K562 (cell line): ENCODE data around the gene SLC18B1. TPM values are rescaled to one million over a fixed set of nuclear protein-coding genes. Genes with fewer than 3 reads are reported as not detected.

Source experiments
- ATAC-seq: fragments of 200-7000 bp; cut with Tn5 transposase; 3 replicates; pipeline ENCODE4 v1.9.1; 2020; ENCODE audit warnings: moderate library complexity
- BruUV-seq: library from RNA; stranded (reverse); fragments of 400-500 nt; replicated peaks from 2 replicates; lab custom pipeline; 2021; lab: Mats Ljungman, UMichigan
- CTCF ChIA-PET: fragments of 300-600 bp; formaldehyde crosslinking; extraction: SDS; loops from one replicate; lab custom pipeline; 2021; ENCODE audit warnings: low intra/inter-chr PET ratio; lab: Yijun Ruan, JAX
- POLR2A ChIA-PET: fragments of 300-600, 350-650 bp; sonication (Branson Sonifier 250); formaldehyde crosslinking; extraction: SDS; loops from one replicate; lab custom pipeline; 2021; ENCODE audit warnings: antibody characterized with exemption, inconsistent platforms; lab: Yijun Ruan, JAX
- DNase-seq, 4 experiments: peaks; one replicate each; pipeline versions ENCODE4 v3.0.0 to v3.0.0-alpha.2; 2011 to 2018; ENCODE audit warnings: low spot score in 3 of 4, mixed read lengths in 3 of 4; ENCODE audit errors: extremely low read depth in 1 of 4
- FAIRE-seq: peaks from 2 replicates; lab custom pipeline; 2011; peaks lifted over from hg19 to GRCh38; lab: Jason Lieb, UNC
- H2AFZ ChIP-seq: 2 replicates; pipeline ENCODE4 v1.6.0; 2011; ENCODE audit warnings: low read depth, low read length, control low read depth, inconsistent platforms
- H3K27ac ChIP-seq: fragments of 200-600 bp; 3 replicates; pipeline ENCODE4 v1.8.0; 2011; ENCODE audit warnings: low read depth, mild to moderate bottlenecking, control low read depth, inconsistent platforms, low read length, moderate library complexity, mixed read lengths; ENCODE audit errors: extremely low read depth
- H3K27me3 ChIP-seq, 2 experiments: fragments of 300-600 bp in 1 of 2; 2 replicates in 1 of 2; 3 replicates in 1 of 2; pipeline versions ENCODE4 v1.6.0 to v1.8.0; 2011; ENCODE audit warnings: inconsistent platforms in 2 of 2, low read length in 2 of 2, mild to moderate bottlenecking in 1 of 2, mixed read lengths in 1 of 2, moderate library complexity in 1 of 2; ENCODE audit not compliant: control insufficient read depth in 2 of 2, insufficient read depth in 2 of 2
- H3K36me3 ChIP-seq: fragments of 300-600 bp; 3 replicates; pipeline ENCODE4 v1.8.0; 2011; ENCODE audit warnings: mild to moderate bottlenecking, low read length, inconsistent platforms; ENCODE audit not compliant: control insufficient read depth, insufficient read depth
- H3K4me1 ChIP-seq, 2 experiments: fragments of 200-600 bp in 1 of 2; replicated peaks in 1 of 2; 2 replicates in 1 of 2; 3 replicates in 1 of 2; pipeline versions ENCODE4 v1.5.1 to v1.8.0; 2011; ENCODE audit warnings: inconsistent platforms in 2 of 2, low read length in 2 of 2, mild to moderate bottlenecking in 1 of 2, mixed read lengths in 1 of 2, moderate library complexity in 1 of 2; ENCODE audit not compliant: control insufficient read depth in 2 of 2, insufficient read depth in 2 of 2
- H3K4me2 ChIP-seq: 2 replicates; pipeline ENCODE4 v1.6.1; 2011; ENCODE audit warnings: low read length, control low read depth, inconsistent platforms, mixed read lengths; ENCODE audit not compliant: insufficient read depth
- H3K4me3 ChIP-seq: fragments of 200-600 bp; sonication (generic), shearing (Covaris generic); 2 replicates; pipeline ENCODE4 v1.5.1; 2016; ENCODE audit warnings: control low read depth, inconsistent platforms
- H3K79me2 ChIP-seq: fragments of 200-600 bp; 3 replicates; pipeline ENCODE4 v1.8.0; 2011; ENCODE audit warnings: low read length, inconsistent platforms; ENCODE audit not compliant: control insufficient read depth, insufficient read depth
- H3K9ac ChIP-seq, 2 experiments: 2 replicates each; pipeline versions ENCODE4 v1.6.0 to v1.6.1; 2011; ENCODE audit warnings: low read depth in 2 of 2, low read length in 2 of 2, control low read depth in 1 of 2, inconsistent platforms in 1 of 2, mild to moderate bottlenecking in 1 of 2, mixed read lengths in 1 of 2; ENCODE audit not compliant: insufficient read depth in 1 of 2
- H3K9me1 ChIP-seq: one replicate; pipeline ENCODE4 v1.6.0; 2011; ENCODE audit warnings: inconsistent platforms, mild to moderate bottlenecking, low read length, moderate library complexity; ENCODE audit not compliant: control insufficient read depth, insufficient read depth
- H3K9me3 ChIP-seq: replicated peaks from 2 replicates; pipeline ENCODE4 v1.5.1; 2011; ENCODE audit warnings: low read depth, low read length, inconsistent platforms; ENCODE audit not compliant: control insufficient read depth, insufficient read depth
- H4K20me1 ChIP-seq: replicated peaks from 2 replicates; pipeline ENCODE4 v1.6.1; 2011; ENCODE audit warnings: low read length, inconsistent platforms, mixed read lengths; ENCODE audit not compliant: control insufficient read depth, insufficient read depth
- BRCA1 ChIP-seq, 2 experiments: fragments of 450-650 bp in 1 of 2; sonication (generic) in 1 of 2; formaldehyde crosslinking in 1 of 2; IDR thresholded peaks; 2 replicates each; pipeline versions ENCODE4 v1.5.0 to v1.6.1; 2017 to 2020; ENCODE audit warnings: mild to moderate bottlenecking in 1 of 2, missing genetic modification reagents in 1 of 2
- FOXJ2 ChIP-seq: fragments of 200-800 bp; sonication (Bioruptor generic); IDR thresholded peaks from 2 replicates; pipeline ENCODE4 v1.6.1; 2016; ENCODE audit warnings: missing genetic modification characterization, missing compliant biosample characterization
- PHB2 ChIP-seq: fragments of 450-650 bp; IDR thresholded peaks from 2 replicates; pipeline ENCODE4 v1.6.1; 2017; ENCODE audit warnings: low read depth
- POLR2A ChIP-seq: fragments of 450-650 bp; conservative IDR thresholded peaks from 2 replicates; pipeline ENCODE4 v1.6.1; 2016
- SETDB1 ChIP-seq: IDR thresholded peaks from one replicate; pipeline ENCODE4 v1.6.1; 2012; ENCODE audit warnings: low read length, control low read depth, inconsistent platforms
- SRSF3 ChIP-seq: fragments of 200-400 bp; formaldehyde crosslinking; IDR thresholded peaks from 2 replicates; pipeline ENCODE4 v1.6.1; 2016; ENCODE audit warnings: mild to moderate bottlenecking, low read length, moderate library complexity; ENCODE audit not compliant: insufficient read depth
- ZBED1 ChIP-seq: IDR thresholded peaks from 2 replicates; pipeline ENCODE4 v1.6.1; 2014
- ZBTB5 ChIP-seq: fragments of 450-650 bp; IDR thresholded peaks from 2 replicates; pipeline ENCODE4 v1.6.1; 2017; ENCODE audit warnings: antibody characterized with exemption
- ZNF584 ChIP-seq: fragments of 200-800 bp; sonication (Bioruptor generic); IDR thresholded peaks from 2 replicates; pipeline ENCODE4 v1.6.1; 2016; ENCODE audit warnings: low read depth, mild to moderate bottlenecking, missing genetic modification characterization, missing compliant biosample characterization
- WGBS: fragments of 100-300 bp; shearing (Covaris generic); methylation state at CpG from one replicate; pipeline ENCODE4 v1.1.6; 2016; ENCODE audit warnings: low coverage, mixed read lengths; ENCODE audit not compliant: insufficient coverage; ENCODE audit errors: missing lambda C conversion rate; 5-methylcytosine and 5-hydroxymethylcytosine counted together
- in situ Hi-C: fragments of 300-500 bp; cut with MboI; formaldehyde crosslinking; loops from 4 replicates; pipeline ENCODE4 v1.15.0; 2018; ENCODE audit warnings: inconsistent platforms, mixed read lengths
- intact Hi-C: fragments of 100-400 bp; cut with micrococcal nuclease; formaldehyde crosslinking; loops from 2 replicates; pipeline ENCODE4 v1.14.2; 2022
- polyA plus RNA-seq, 8 experiments: library from polyadenylated mRNA; depleted of rRNA in 4 of 8; stranded (reverse) in 5 of 8; unstranded in 3 of 8; fragments of >200 nt; fragmentation: Nextera tagmentation in 2 of 8; fragmentation: Illumina TruSeq in 1 of 8; extraction: Ambion mirVana in 2 of 8; extraction: Trizol in 1 of 8; gene quantifications; 2 replicates each; pipeline versions ENCODE4 v1.2.1 to v1.2.3, GENCODE V29; 2011 to 2014; ENCODE audit warnings: inconsistent platforms in 1 of 8, missing spikeins in 1 of 8
- total RNA-seq, 7 experiments: library from RNA; depleted of rRNA in 6 of 7; stranded (reverse); fragments of >200 nt in 6 of 7; fragmentation: Illumina TruSeq in 2 of 7; extraction: Trizol in 2 of 7; gene quantifications; 2 replicates each; pipeline versions ENCODE4 v1.2.1 to v1.2.3, GENCODE V29; 2011 to 2021; ENCODE audit warnings: low replicate concordance in 1 of 7

Gene SLC18B1
- total and polyA plus RNA-seq, 9 of the 15 experiments (the other 6 are each of a cell fraction or from before 2014, with no cell fraction given), result 10.4 to 49.1 (median 32.0) TPM

- TF ChIP-seq FOXJ2 (no peak), SRSF3 (no peak), PHB2 (no peak), ZBTB5 (no peak), BRCA1 (IDR thresholded peaks at IDR 0.05) (no peak), BRCA1 (CRISPR knock-in tag; IDR thresholded peaks at IDR 0.05) (no peak), ZBED1 (no peak), SETDB1 (no peak), POLR2A (no peak), ZNF584 (CRISPR knock-in tag) (no peak)
- Histone ChIP-seq H3K4me2 (no peak overlapping the region), H2AFZ (no peak overlapping the region), H3K9me1 (no peaks in the 10 kb centered on the region), H3K79me2 (no peaks in the 10 kb centered on the region; the same call in 2 of the 3 replicates), H3K4me1 (peaks cover 0 to 6% of the 10 kb centered on the region in 2 experiments; a peak in 3 of 5 replicates), H4K20me1 (no peaks in the 10 kb centered on the region), H3K27me3 (no peaks in the 10 kb centered on the region), H3K4me3 (no peak overlapping the region), H3K36me3 (peaks cover 76% of the 10 kb centered on the region), H3K9ac (no peak overlapping the region), H3K27ac (no peak overlapping the region), H3K9me3 (no peaks in the 10 kb centered on the region)
- ChIA-PET POLR2A (interaction anchor here (0.6 to 1.7 kb wide), 2 partner anchors 9 to 18 kb away, joined by 3 to 5 read pairs; partner anchors contain the start of gene SLC18B1), CTCF (no interaction called here)
- no peak for FAIRE-seq
- no peak for ATAC-seq
- DNase-seq, result no peak
- intact Hi-C loops, result no loop called here
- WGBS, result 93% methylated on average over 4 of the region's 4 CpGs
- in situ Hi-C loops, result no loop called here
- BruUV-seq, result no TSS peak
These were observed 9.1 kb downstream of the SLC18B1 start for GRCh38 chr6:132789396-132789776.
